K562 (cell line): ENCODE results near the gene ZNF549. TPM values are rescaled to one million over a fixed set of nuclear protein-coding genes. Genes with fewer than 3 reads are reported as not detected.

Experiments
- ATAC-seq: fragments of 200-7000 bp; cut with Tn5 transposase; 3 replicates; pipeline ENCODE4 v1.9.1; 2020; ENCODE audit warnings: moderate library complexity
- BruUV-seq: library from RNA; stranded (reverse); fragments of 400-500 nt; replicated peaks from 2 replicates; lab custom pipeline; 2021; lab: Mats Ljungman, UMichigan
- CTCF ChIA-PET: fragments of 300-600 bp; formaldehyde crosslinking; extraction: SDS; loops from one replicate; lab custom pipeline; 2021; ENCODE audit warnings: low intra/inter-chr PET ratio; lab: Yijun Ruan, JAX
- POLR2A ChIA-PET: fragments of 300-600, 350-650 bp; sonication (Branson Sonifier 250); formaldehyde crosslinking; extraction: SDS; loops from one replicate; lab custom pipeline; 2021; ENCODE audit warnings: antibody characterized with exemption, inconsistent platforms; lab: Yijun Ruan, JAX
- DNase-seq, 4 experiments: peaks; one replicate each; pipeline versions ENCODE4 v3.0.0 to v3.0.0-alpha.2; 2011 to 2018; ENCODE audit warnings: low spot score in 3 of 4, mixed read lengths in 3 of 4; ENCODE audit errors: extremely low read depth in 1 of 4
- FAIRE-seq: peaks from 2 replicates; lab custom pipeline; 2011; peaks lifted over from hg19 to GRCh38; lab: Jason Lieb, UNC
- H2AFZ ChIP-seq: 2 replicates; pipeline ENCODE4 v1.6.0; 2011; ENCODE audit warnings: low read depth, low read length, control low read depth, inconsistent platforms
- H3K27ac ChIP-seq: fragments of 200-600 bp; 3 replicates; pipeline ENCODE4 v1.8.0; 2011; ENCODE audit warnings: low read depth, mild to moderate bottlenecking, control low read depth, inconsistent platforms, low read length, moderate library complexity, mixed read lengths; ENCODE audit errors: extremely low read depth
- H3K27me3 ChIP-seq, 2 experiments: fragments of 300-600 bp in 1 of 2; 2 replicates in 1 of 2; 3 replicates in 1 of 2; pipeline versions ENCODE4 v1.6.0 to v1.8.0; 2011; ENCODE audit warnings: inconsistent platforms in 2 of 2, low read length in 2 of 2, mild to moderate bottlenecking in 1 of 2, mixed read lengths in 1 of 2, moderate library complexity in 1 of 2; ENCODE audit not compliant: control insufficient read depth in 2 of 2, insufficient read depth in 2 of 2
- H3K36me3 ChIP-seq: fragments of 300-600 bp; 3 replicates; pipeline ENCODE4 v1.8.0; 2011; ENCODE audit warnings: mild to moderate bottlenecking, low read length, inconsistent platforms; ENCODE audit not compliant: control insufficient read depth, insufficient read depth
- H3K4me1 ChIP-seq, 2 experiments: fragments of 200-600 bp in 1 of 2; replicated peaks in 1 of 2; 2 replicates in 1 of 2; 3 replicates in 1 of 2; pipeline versions ENCODE4 v1.5.1 to v1.8.0; 2011; ENCODE audit warnings: inconsistent platforms in 2 of 2, low read length in 2 of 2, mild to moderate bottlenecking in 1 of 2, mixed read lengths in 1 of 2, moderate library complexity in 1 of 2; ENCODE audit not compliant: control insufficient read depth in 2 of 2, insufficient read depth in 2 of 2
- H3K4me2 ChIP-seq: 2 replicates; pipeline ENCODE4 v1.6.1; 2011; ENCODE audit warnings: low read length, control low read depth, inconsistent platforms, mixed read lengths; ENCODE audit not compliant: insufficient read depth
- H3K4me3 ChIP-seq: fragments of 200-600 bp; sonication (generic), shearing (Covaris generic); 2 replicates; pipeline ENCODE4 v1.5.1; 2016; ENCODE audit warnings: control low read depth, inconsistent platforms
- H3K79me2 ChIP-seq: fragments of 200-600 bp; 3 replicates; pipeline ENCODE4 v1.8.0; 2011; ENCODE audit warnings: low read length, inconsistent platforms; ENCODE audit not compliant: control insufficient read depth, insufficient read depth
- H3K9ac ChIP-seq, 2 experiments: 2 replicates each; pipeline versions ENCODE4 v1.6.0 to v1.6.1; 2011; ENCODE audit warnings: low read depth in 2 of 2, low read length in 2 of 2, control low read depth in 1 of 2, inconsistent platforms in 1 of 2, mild to moderate bottlenecking in 1 of 2, mixed read lengths in 1 of 2; ENCODE audit not compliant: insufficient read depth in 1 of 2
- H3K9me1 ChIP-seq: one replicate; pipeline ENCODE4 v1.6.0; 2011; ENCODE audit warnings: inconsistent platforms, mild to moderate bottlenecking, low read length, moderate library complexity; ENCODE audit not compliant: control insufficient read depth, insufficient read depth
- H3K9me3 ChIP-seq: replicated peaks from 2 replicates; pipeline ENCODE4 v1.5.1; 2011; ENCODE audit warnings: low read depth, low read length, inconsistent platforms; ENCODE audit not compliant: control insufficient read depth, insufficient read depth
- H4K20me1 ChIP-seq: replicated peaks from 2 replicates; pipeline ENCODE4 v1.6.1; 2011; ENCODE audit warnings: low read length, inconsistent platforms, mixed read lengths; ENCODE audit not compliant: control insufficient read depth, insufficient read depth
- ATF7 ChIP-seq: fragments of 450-650 bp; IDR thresholded peaks from 2 replicates; pipeline ENCODE4 v1.7.1; 2014; ENCODE audit warnings: mild to moderate bottlenecking, moderate library complexity
- CXXC5 ChIP-seq: fragments of 250-450 bp; sonication (Bioruptor Pico); IDR thresholded peaks from 2 replicates; pipeline ENCODE4 v1.8.0; 2022; ENCODE audit warnings: inconsistent platforms, mild to moderate bottlenecking, moderate library complexity
- DPF2 ChIP-seq: fragments of 450-650 bp; IDR thresholded peaks from 2 replicates; pipeline ENCODE4 v1.6.1; 2016
- GATAD2B ChIP-seq: fragments of 450-650 bp; IDR thresholded peaks from 2 replicates; pipeline ENCODE4 v1.6.1; 2017; ENCODE audit warnings: mild to moderate bottlenecking, borderline replicate concordance
- KDM4B ChIP-seq, 2 experiments: fragments of 450-650 bp in 1 of 2; sonication (generic) in 1 of 2; IDR thresholded peaks; 2 replicates each; pipeline ENCODE4 v1.6.1; 2016 to 2017; ENCODE audit warnings: borderline replicate concordance in 2 of 2, antibody characterized with exemption in 1 of 2, low read depth in 1 of 2, mild to moderate bottlenecking in 1 of 2
- NR2C1 ChIP-seq, 2 experiments: fragments of 450-650 bp; IDR thresholded peaks; 2 replicates each; pipeline ENCODE4 v1.6.1; 2017; ENCODE audit warnings: mild to moderate bottlenecking in 2 of 2, antibody characterized with exemption in 1 of 2, inconsistent platforms in 1 of 2, missing compliant biosample characterization in 1 of 2, missing genetic modification characterization in 1 of 2
- NR2F6 ChIP-seq: fragments of 450-650 bp; formaldehyde crosslinking; IDR thresholded peaks from 2 replicates; pipeline ENCODE4 v1.4.0; 2020; ENCODE audit warnings: mild to moderate bottlenecking
- PHB ChIP-seq: fragments of 250-450 bp; sonication (Bioruptor Pico); IDR thresholded peaks from 2 replicates; pipeline ENCODE4 v1.5.0; 2021
- SETDB1 ChIP-seq: IDR thresholded peaks from one replicate; pipeline ENCODE4 v1.6.1; 2012; ENCODE audit warnings: low read length, control low read depth, inconsistent platforms
- SIN3A ChIP-seq, 2 experiments: fragments of 150-350 bp in 1 of 2; IDR thresholded peaks; 2 replicates each; pipeline ENCODE4 v1.6.1; 2011 to 2016; ENCODE audit warnings: borderline replicate concordance in 2 of 2, low read depth in 2 of 2, low read length in 2 of 2, mild to moderate bottlenecking in 2 of 2, moderate library complexity in 2 of 2; ENCODE audit not compliant: control insufficient read depth in 1 of 2
- U2AF2 ChIP-seq: fragments of 200-400 bp; formaldehyde crosslinking; optimal IDR thresholded peaks from 2 replicates; pipeline ENCODE3; 2017; ENCODE audit warnings: low read depth, mild to moderate bottlenecking, low read length
- ZFP30 ChIP-seq: fragments of 250-450 bp; sonication (Bioruptor Pico); IDR thresholded peaks from 2 replicates; pipeline ENCODE4 v1.8.0; 2022; ENCODE audit warnings: moderate library complexity, mild to moderate bottlenecking, inconsistent platforms, borderline replicate concordance
- ZNF561 ChIP-seq: fragments of 450-650 bp; formaldehyde crosslinking; conservative IDR thresholded peaks from 2 replicates; pipeline ENCODE4 v1.4.0; 2020; ENCODE audit warnings: mild to moderate bottlenecking, moderate library complexity
- WGBS: fragments of 100-300 bp; shearing (Covaris generic); methylation state at CpG from one replicate; pipeline ENCODE4 v1.1.6; 2016; ENCODE audit warnings: low coverage, mixed read lengths; ENCODE audit not compliant: insufficient coverage; ENCODE audit errors: missing lambda C conversion rate; 5-methylcytosine and 5-hydroxymethylcytosine counted together
- in situ Hi-C: fragments of 300-500 bp; cut with MboI; formaldehyde crosslinking; loops from 4 replicates; pipeline ENCODE4 v1.15.0; 2018; ENCODE audit warnings: inconsistent platforms, mixed read lengths
- intact Hi-C: fragments of 100-400 bp; cut with micrococcal nuclease; formaldehyde crosslinking; loops from 2 replicates; pipeline ENCODE4 v1.14.2; 2022
- polyA plus RNA-seq, 8 experiments: library from polyadenylated mRNA; depleted of rRNA in 4 of 8; stranded (reverse) in 5 of 8; unstranded in 3 of 8; fragments of >200 nt; fragmentation: Nextera tagmentation in 2 of 8; fragmentation: Illumina TruSeq in 1 of 8; extraction: Ambion mirVana in 2 of 8; extraction: Trizol in 1 of 8; gene quantifications; 2 replicates each; pipeline versions ENCODE4 v1.2.1 to v1.2.3, GENCODE V29; 2011 to 2014; ENCODE audit warnings: inconsistent platforms in 1 of 8, missing spikeins in 1 of 8
- total RNA-seq, 7 experiments: library from RNA; depleted of rRNA in 6 of 7; stranded (reverse); fragments of >200 nt in 6 of 7; fragmentation: Illumina TruSeq in 2 of 7; extraction: Trizol in 2 of 7; gene quantifications; 2 replicates each; pipeline versions ENCODE4 v1.2.1 to v1.2.3, GENCODE V29; 2011 to 2021; ENCODE audit warnings: low replicate concordance in 1 of 7

Gene ZNF549
- total and polyA plus RNA-seq, 9 of the 15 experiments (the other 6 are each of a cell fraction or from before 2014, with no cell fraction given): 0.03 to 0.68 (median 0.25) TPM

DNA sequence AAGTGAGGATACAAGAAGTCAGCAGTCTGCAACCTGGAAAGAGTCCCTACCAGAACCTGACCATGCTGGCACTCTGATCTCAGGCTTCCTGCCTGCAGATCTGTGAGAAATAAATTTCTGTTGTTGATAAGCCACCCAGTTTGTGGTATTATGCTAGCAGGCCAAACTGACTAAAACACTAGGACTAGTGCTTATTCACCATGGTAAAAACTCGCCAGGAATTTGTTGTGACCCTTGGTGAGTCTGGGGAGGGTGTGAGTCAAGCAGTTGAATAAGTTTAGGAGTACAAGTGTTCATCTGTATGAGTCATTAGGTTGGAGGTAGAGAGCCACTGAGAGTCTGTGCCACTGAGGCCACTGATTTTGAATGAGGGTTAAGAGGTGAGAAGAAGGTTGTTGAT, 60.4 kb downstream of the ZNF549 start:
- no peaks in the 10 kb centered on the region for H3K36me3 ChIP-seq
- H3K4me3 ChIP-seq: no peak overlapping the region
- no peak overlapping the region for H3K9ac ChIP-seq
- no TSS peak for BruUV-seq
- no peaks in the 10 kb centered on the region for H3K9me1 ChIP-seq
- ATAC-seq: no peak
- H3K79me2 ChIP-seq: no peaks in the 10 kb centered on the region
- FAIRE-seq: no peak
- POLR2A ChIA-PET: no interaction called here
- CTCF ChIA-PET: no interaction called here
- intact Hi-C loops: no loop called here
- no peaks in the 10 kb centered on the region for H3K27me3 ChIP-seq
- no peak for DNase-seq
- 0% methylated on average over 1 of the region's 1 CpG for WGBS
- in situ Hi-C loops: no loop called here
- H3K4me1 ChIP-seq: peaks cover 0 to 10% of the 10 kb centered on the region in 2 experiments; a peak in 1 of 5 replicates
- H4K20me1 ChIP-seq: no peaks in the 10 kb centered on the region
- no peak overlapping the region for H3K27ac ChIP-seq
- no peak overlapping the region for H3K4me2 ChIP-seq
- H2AFZ ChIP-seq: no peak overlapping the region
- H3K9me3 ChIP-seq: no peaks in the 10 kb centered on the region
- no peak for TF ChIP-seq SETDB1
- TF ChIP-seq PHB (CRISPR knock-in tag): no peak
- no peak for TF ChIP-seq KDM4B (IDR thresholded peaks at IDR 0.05; ENCODE audit: borderline replicate concordance in 2 of 2, low read depth in 1 of 2)
- TF ChIP-seq NR2F6 (CRISPR knock-in tag): no peak
- TF ChIP-seq DPF2: no peak
- no peak for TF ChIP-seq U2AF2
- TF ChIP-seq NR2C1 (IDR thresholded peaks at IDR 0.05): no peak
- TF ChIP-seq NR2C1 (tag; IDR thresholded peaks at IDR 0.05): no peak
- no peak for TF ChIP-seq CXXC5 (CRISPR knock-in tag)
- TF ChIP-seq GATAD2B: no peak
- TF ChIP-seq ZFP30 (CRISPR knock-in tag): no peak
- no peak for TF ChIP-seq ZNF561 (CRISPR knock-in tag)
- TF ChIP-seq ATF7: no peak
- TF ChIP-seq SIN3A (IDR thresholded peaks at IDR 0.05; ENCODE audit: borderline replicate concordance in 2 of 2, control insufficient read depth in 1 of 2, low read depth in 2 of 2, low read length in 2 of 2): no peak
